Stimulated activated CD4-positive, alpha-beta T cell treated with anti-CD3 and anti-CD28 coated beads, Interleukin-1b, Interleukin-23, amount 100 ng/mL, for 4 hours (primary cell): Measurements from ENCODE around the gene HOGA1.
"Not testable (repeated sequence)": the region's sequence is repeated elsewhere in the genome, so short reads cannot be mapped to it uniquely, and the experiment has no call there.

ENCODE experiments used
- DNase-seq, 2 donors: peaks; one replicate each; pipeline ENCODE4 v3.0.0-alpha.2; 2020; ENCODE audit warnings: low read depth in 2 of 2

HOGA1 gene

GRCh38 chr10:97608991-97609561 is 24.9 kb downstream of the HOGA1 start:
- no peak for DNase-seq

- no peak for DNase-seq
Measured at GRCh38 chr10:97611473-97611872, 27.3 kb downstream of the HOGA1 start.

DNA sequence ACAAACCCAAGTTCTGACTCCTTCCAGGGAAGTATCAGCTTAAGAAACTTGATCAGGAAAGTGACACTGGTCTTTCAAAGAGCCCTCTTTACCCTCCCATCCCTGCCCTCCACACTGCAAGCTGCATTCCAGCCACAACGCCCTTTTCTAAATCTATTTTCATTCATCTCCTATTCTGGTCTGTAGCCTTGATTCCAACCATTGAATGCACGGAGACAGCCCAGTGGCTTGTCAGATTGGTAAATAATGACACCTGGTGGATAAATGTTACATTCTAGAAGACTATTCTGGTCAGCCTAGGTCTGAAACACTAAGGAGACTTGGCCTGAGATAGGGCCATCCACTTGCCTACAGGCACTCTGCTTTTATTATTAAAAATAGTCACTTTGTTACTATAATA is 28.2 kb downstream of the HOGA1 start:
- no peak for DNase-seq

DNA sequence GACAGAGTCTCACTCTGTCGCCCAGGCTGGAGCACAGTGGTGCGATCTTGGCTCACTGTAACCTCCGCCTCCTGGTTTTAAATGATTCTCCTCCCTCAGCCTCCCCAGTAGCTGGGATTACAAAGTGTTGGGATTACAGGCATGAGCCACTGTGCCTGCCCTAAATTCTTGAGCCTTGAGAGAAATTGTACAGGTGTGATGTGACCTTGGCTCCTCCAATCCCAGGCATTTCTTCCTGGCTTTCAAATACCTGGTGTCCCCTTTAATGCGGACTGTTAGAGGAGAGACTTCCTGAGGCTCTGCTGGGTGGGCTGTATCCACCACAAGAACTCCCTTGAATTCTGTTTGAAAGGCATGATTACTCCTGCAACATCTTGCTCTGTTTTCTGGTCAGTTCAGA is 34.1 kb downstream of the HOGA1 start:
- DNase-seq, result no peak

GRCh38 chr10:97618733-97619132 is 34.5 kb downstream of the HOGA1 start:
- DNase-seq, result no peak

GRCh38 chr10:97623277-97623676 is 39.1 kb downstream of the HOGA1 start:
- DNase-seq, result no peak

GRCh38 chr10:97627731-97628130 is 43.5 kb downstream of the HOGA1 start:
- DNase-seq, result no peak

- DNase-seq, result no peak
Measured at GRCh38 chr10:97628228-97628627, 44.0 kb downstream of the HOGA1 start.

- no peak for DNase-seq
Measured at GRCh38 chr10:97629289-97629688, 45.1 kb downstream of the HOGA1 start.

GRCh38 chr10:97631098-97631497 is 46.9 kb downstream of the HOGA1 start:
- no peak for DNase-seq

DNA sequence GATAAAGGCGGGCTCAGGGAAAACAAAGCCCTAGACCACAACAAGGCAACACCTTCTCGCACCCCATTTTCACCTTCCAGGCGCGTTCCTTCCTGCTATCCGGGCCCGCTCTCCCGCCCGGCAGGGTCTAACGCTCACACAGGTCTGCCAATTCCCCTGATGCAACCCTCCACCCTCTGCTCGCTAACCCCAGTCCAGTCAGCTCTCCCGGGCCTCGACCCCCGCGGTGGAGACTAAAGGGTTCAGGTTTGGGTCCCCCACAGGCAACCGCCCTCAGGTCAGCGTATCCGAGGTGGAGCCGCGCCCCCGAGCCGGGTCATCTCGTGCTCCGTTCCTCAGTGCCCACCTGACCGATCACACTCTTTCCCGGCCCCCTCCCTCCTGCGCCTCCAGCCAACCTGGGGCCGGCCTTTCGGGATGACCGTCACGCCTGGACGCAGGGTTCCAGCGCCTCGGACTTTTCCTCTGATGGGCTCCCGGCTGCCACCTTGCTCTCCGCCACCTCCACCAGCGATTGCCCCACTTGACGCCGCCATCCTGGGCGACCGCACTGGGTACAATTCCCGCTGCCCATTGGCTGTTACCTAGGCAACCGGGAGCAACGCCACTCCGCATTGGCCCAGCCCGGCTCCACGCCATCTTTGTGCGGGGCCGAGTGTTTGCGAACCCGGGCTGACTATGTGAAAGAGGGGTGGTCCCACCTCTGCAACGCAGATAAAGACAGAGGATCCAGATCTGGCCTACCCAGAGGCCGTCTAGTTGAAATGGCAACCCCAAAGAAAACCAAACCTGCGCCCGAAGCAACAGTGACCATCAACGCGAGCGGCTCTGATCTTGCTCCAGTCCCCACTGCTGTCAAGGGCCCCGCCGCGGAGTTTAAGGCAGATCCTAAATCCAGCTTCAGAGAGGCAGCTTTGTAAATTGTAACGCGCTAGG is 49.0 kb downstream of the HOGA1 start, which contains the start of gene MORN4:
TSS of gene MORN4 (minus strand) at position 552 of the 936 bp plus-strand sequence. CDS start 13,847 bp downstream, outside the sequence.
- peak; percentile 80 to 81 for DNase-seq

GRCh38 chr10:97633921-97634320 is 49.7 kb downstream of the HOGA1 start:
- no peak for DNase-seq

DNA sequence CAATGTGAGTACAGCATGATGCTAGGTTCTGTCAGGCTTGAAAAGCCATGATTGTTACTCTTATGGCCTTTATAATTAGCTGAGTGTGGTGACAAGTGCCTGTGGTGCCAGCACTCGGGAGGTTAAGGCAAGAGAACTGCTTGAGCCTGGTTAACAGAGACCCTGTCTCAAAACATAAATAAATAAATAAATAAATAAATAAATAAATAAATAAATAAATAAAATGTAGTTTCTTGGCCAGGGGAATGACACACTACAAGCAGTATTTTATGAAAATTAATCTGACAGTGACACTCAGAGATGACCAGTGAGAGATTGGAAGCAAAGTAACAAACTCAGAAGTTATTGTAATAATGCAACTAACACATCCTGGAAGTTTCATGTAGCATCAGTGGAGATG is 51.4 kb downstream of the HOGA1 start:
- DNase-seq, result no peak

- DNase-seq, result not testable (repeated sequence)
Measured at GRCh38 chr10:97639090-97639489, 54.9 kb downstream of the HOGA1 start.

GRCh38 chr10:97640174-97640867 is 56.1 kb downstream of the HOGA1 start, which contains the start of gene PI4K2A:
Gene PI4K2A, plus strand, starts transcription at chr10:97640671. Its CDS starts 72 bp downstream, at chr10:97640743.
- peak; percentile 96 to 98 for DNase-seq

- no peak for DNase-seq
Measured at GRCh38 chr10:97640868-97641811, 57.0 kb downstream of the HOGA1 start.

GRCh38 chr10:97642471-97643159 is 58.4 kb downstream of the HOGA1 start:
- DNase-seq, result not testable (repeated sequence)

DNA sequence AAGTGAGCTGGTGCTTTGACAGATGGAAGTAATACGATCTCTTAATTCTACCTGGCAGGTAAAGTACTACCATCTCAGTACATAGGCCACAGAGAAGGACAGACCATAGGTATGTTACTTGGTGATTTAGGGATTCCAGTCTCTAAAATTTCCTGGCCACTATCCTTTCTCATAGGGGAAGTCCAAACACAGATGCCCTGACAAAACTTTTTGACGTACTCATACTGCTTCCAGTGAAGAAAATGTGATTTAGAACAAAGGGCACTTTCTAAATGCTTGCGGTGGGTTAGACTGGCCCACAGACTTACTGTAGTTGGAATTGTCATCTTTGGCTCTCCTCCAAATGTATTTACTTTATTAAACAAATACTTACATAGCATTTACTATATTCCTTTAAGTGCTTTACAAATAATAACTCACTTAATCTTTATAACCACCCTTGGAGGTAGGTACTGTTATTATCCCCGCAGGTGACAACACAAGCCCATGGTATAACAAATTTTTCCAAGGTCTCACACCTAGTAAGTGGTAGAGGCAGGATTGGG is 59.3 kb downstream of the HOGA1 start:
- no peak for DNase-seq

- DNase-seq, result no peak
Measured at GRCh38 chr10:97644936-97645335, 60.7 kb downstream of the HOGA1 start.

GRCh38 chr10:97647556-97647955 is 63.4 kb downstream of the HOGA1 start:
- DNase-seq, result no peak
